Neural crest cell (in vitro differentiated cells): ENCODE results near the gene ZP1. TPM values are rescaled to one million over a fixed set of nuclear protein-coding genes. Genes with fewer than 3 reads are reported as not detected.

Source experiments
- DNase-seq: peaks from one replicate; pipeline ENCODE4 v3.0.0; 2021; ENCODE audit warnings: low read depth, mixed read lengths, low spot score
- H3K27ac Mint-ChIP-seq: one replicate; pipeline ENCODE4 v1.8.0; 2021; ENCODE audit warnings: mild to moderate bottlenecking, mixed read lengths; ENCODE audit not compliant: unreplicated experiment
- H3K27me3 Mint-ChIP-seq: 2 replicates; pipeline ENCODE4 v1.8.0; 2021; ENCODE audit warnings: low read depth, mild to moderate bottlenecking, mixed read lengths
- H3K36me3 Mint-ChIP-seq: 2 replicates; pipeline ENCODE4 v1.8.0; 2021; ENCODE audit warnings: low read depth, mild to moderate bottlenecking, mixed read lengths
- H3K4me1 Mint-ChIP-seq: 2 replicates; pipeline ENCODE4 v1.8.0; 2021; ENCODE audit warnings: mixed read lengths
- H3K4me3 Mint-ChIP-seq: one replicate; pipeline ENCODE4 v1.8.0; 2021; ENCODE audit warnings: mild to moderate bottlenecking, mixed read lengths
- H3K9me3 Mint-ChIP-seq: 2 replicates; pipeline ENCODE4 v1.8.0; 2021; ENCODE audit warnings: mixed read lengths
- total RNA-seq: library from RNA; stranded (reverse); gene quantifications from 2 replicates; pipeline ENCODE4 v1.2.1, GENCODE V29; 2021
- TF ChIP-seq, protein P1 (sequence below): fragments of 200-600 bp; sonication (generic); conservative IDR thresholded peaks from 2 replicates; pipeline ENCODE4 v1.5.0; 2021; ENCODE audit warnings: antibody characterized with exemption, mild to moderate bottlenecking

The ZP1 gene
- total RNA-seq, 1 donor from 2014 or later: not detected

DNA sequence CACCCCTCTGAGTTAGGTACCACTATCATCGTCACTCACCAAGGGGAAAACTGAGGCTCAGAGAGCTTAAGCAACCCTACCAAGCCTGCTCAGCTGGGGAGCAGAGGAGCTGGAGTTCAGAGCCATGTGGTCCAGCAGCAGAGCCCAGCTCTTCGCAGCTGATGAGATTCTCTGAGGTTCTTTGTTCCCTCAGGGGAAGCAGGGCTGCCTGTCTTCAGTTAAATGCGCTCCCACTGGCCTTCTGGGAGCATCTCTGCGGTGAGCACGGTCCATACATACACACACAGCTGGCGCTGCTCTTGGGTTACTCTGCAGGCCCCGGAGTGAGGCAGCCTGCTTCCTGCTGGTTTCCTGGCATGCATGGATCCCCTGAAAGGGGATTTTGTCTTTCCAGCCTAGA lies 6.4 kb upstream of the ZP1 start:
- Mint-ChIP-seq H3K4me1 (peaks cover 11% of the 10 kb centered on the region), H3K9me3 (no peaks in the 10 kb centered on the region), H3K27me3 (no peaks in the 10 kb centered on the region), H3K4me3 (no peak overlapping the region), H3K36me3 (no peaks in the 10 kb centered on the region), H3K27ac (no peak overlapping the region)
- TF ChIP-seq, protein P1, sequence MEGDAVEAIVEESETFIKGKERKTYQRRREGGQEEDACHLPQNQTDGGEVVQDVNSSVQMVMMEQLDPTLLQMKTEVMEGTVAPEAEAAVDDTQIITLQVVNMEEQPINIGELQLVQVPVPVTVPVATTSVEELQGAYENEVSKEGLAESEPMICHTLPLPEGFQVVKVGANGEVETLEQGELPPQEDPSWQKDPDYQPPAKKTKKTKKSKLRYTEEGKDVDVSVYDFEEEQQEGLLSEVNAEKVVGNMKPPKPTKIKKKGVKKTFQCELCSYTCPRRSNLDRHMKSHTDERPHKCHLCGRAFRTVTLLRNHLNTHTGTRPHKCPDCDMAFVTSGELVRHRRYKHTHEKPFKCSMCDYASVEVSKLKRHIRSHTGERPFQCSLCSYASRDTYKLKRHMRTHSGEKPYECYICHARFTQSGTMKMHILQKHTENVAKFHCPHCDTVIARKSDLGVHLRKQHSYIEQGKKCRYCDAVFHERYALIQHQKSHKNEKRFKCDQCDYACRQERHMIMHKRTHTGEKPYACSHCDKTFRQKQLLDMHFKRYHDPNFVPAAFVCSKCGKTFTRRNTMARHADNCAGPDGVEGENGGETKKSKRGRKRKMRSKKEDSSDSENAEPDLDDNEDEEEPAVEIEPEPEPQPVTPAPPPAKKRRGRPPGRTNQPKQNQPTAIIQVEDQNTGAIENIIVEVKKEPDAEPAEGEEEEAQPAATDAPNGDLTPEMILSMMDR: no peak
- no peak for DNase-seq

DNA sequence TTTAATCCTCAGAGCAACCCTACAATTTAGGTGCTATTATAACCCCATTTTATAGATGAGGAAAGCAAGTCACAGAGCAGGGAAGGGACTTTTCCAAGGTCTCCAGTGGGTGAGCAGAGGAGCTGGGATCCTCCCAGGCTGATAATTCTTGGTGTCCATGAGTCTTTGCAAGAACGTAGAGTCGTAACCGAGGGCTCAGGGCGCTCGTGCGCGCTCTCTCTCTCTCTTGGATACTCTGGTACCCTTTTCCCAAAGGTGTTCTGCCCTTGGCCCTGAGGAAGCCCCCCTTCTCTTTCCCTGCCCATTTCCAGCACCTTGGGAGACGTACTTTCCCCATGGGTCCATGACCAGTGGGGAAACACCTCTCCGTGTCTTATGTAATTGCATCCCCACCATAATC lies 5.2 kb upstream of the ZP1 start:
- Mint-ChIP-seq H3K4me3 (no peak overlapping the region), H3K36me3 (no peaks in the 10 kb centered on the region), H3K9me3 (no peaks in the 10 kb centered on the region), H3K27me3 (no peaks in the 10 kb centered on the region), H3K4me1 (peaks cover 11% of the 10 kb centered on the region), H3K27ac (no peak overlapping the region)
- DNase-seq: no peak
- TF ChIP-seq, protein P1: no peak

DNA sequence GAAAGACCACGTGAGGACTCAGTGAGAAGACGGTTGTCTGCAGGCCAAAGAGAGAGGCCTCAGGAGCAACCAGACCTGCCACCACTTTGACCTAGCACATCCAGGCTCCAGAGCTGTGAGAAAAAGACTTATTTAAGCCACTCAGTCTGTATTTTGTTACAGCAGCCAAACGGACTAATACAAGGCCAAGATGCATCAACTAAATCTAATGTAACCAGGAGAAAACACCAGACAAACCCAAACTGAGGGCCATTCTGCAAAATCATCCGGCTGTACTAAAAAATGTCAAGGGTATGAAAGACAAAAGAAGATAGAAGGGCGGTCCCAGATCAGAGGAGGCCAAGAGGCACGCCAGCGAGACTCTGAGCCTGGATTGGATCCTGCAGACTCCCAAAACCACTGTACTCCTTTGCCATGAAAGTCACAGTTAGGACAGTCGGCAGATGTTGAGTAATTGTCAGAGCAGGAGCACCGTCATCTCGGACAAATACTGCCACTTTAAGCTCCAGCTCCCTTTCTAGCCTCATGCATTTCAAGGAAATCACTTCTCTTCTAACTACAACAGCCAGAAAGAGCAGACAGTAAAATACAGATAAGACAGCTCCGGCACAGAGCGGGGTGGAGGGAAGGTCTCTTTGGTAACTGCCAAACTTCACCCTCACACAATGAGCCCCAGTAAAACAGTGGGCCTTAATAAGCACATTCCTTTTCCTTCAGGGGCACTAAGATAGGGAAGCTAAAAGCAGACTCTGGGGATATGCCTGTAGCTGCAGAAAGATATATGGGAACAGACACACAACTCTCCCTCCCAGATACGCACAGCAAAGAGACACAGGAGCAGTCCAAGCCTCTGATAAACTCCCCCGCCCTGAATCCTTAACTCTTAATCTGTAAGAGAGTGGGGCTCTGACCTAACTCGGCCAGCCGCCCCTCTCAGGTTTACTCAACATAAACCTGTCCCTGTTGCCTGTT lies 3.5 kb upstream of the ZP1 start:
- H3K27ac Mint-ChIP-seq: no peak overlapping the region
- H3K36me3 Mint-ChIP-seq: no peaks in the 10 kb centered on the region
- H3K4me1 Mint-ChIP-seq: peaks cover 11% of the 10 kb centered on the region
- H3K4me3 Mint-ChIP-seq: no peak overlapping the region
- TF ChIP-seq, protein P1: no peak
- DNase-seq: no peak
- no peaks in the 10 kb centered on the region for H3K9me3 Mint-ChIP-seq
- no peaks in the 10 kb centered on the region for H3K27me3 Mint-ChIP-seq

DNA sequence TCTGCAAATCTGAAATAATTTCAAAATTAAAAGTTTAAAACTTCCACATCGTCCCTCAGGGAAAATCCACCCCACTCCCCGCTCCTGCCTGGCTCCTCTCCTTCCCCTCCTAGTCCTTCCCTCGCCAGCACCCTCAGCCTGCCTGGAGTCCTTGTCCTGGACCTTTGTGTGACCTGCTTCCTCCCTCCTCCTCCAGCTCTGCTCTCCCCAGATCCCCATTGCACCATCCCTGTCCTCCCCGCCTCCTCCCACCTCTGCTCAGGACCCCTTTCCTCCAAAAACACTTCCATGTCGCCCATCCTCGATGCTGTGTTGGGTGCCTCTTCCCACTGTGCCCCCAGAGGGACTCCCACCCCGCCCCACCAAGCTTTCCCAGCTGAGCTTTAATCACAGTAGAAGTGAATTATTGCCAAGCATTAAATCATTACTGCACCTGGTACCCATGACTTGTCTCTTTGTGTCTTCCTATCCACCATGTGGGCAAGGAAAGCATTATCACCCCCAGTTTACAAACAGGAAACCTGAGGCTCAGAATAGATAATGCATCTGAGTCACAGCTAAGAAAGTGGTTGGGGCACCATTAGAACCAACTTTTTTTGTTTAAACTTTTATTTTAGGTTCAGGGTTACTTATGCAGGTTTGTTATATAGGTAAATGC lies 2.4 kb upstream of the ZP1 start:
- Mint-ChIP-seq H3K4me1 (peaks cover 4% of the 10 kb centered on the region), H3K4me3 (no peak overlapping the region), H3K9me3 (no peaks in the 10 kb centered on the region), H3K27me3 (no peaks in the 10 kb centered on the region), H3K27ac (no peak overlapping the region), H3K36me3 (no peaks in the 10 kb centered on the region)
- TF ChIP-seq, protein P1: no peak
- DNase-seq: no peak

DNA sequence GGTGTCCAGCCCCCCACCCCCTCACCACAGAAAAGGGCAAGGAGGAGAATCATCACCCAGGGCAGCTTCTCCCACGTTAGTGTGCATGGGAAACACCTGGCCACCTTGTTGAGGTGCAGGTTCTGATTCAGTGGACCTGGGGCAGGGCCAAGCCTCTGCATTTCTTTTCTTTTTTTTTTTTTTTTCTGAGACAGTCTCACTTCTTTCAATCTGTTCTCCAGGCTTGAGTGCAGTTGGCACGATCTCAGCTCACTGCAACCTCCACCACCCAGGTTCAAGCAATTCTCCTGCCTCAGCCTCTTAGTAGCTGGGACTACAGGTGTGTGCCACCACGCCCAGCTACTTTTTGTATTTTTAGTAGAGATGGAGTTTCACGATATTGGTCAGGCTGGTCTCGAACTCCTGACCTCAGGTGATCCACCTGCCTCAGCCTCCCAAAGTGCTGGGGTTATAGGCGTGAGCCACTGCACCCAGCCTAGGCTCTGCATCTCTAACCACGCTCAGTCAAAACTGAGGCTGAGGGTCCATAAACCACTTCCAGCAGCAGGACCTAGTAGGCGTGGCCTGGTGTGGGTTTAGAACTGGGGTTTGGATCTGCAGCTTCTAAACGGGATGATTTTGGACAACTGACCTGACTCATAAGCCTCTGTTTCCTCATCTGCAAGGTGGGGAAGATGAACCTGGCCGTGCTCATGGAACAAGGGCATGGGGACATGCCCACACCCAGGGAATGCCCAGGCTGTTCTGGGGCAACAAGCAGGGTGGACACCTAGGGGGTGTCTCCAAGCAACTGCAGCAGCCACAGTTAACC lies 734 bp downstream of the ZP1 start:
- H3K27me3 Mint-ChIP-seq: no peaks in the 10 kb centered on the region
- no peaks in the 10 kb centered on the region for H3K9me3 Mint-ChIP-seq
- no peaks in the 10 kb centered on the region for H3K36me3 Mint-ChIP-seq
- no peak for DNase-seq
- no peaks in the 10 kb centered on the region for H3K4me1 Mint-ChIP-seq
- H3K27ac Mint-ChIP-seq: no peak overlapping the region
- no peak overlapping the region for H3K4me3 Mint-ChIP-seq
- TF ChIP-seq, protein P1: no peak
